NCI-H345 treated with DMSO at 0.1 percent for 48 hours (cell line): ENCODE results near the gene SMIM38.

Experiments
- DNase-seq: peaks from one replicate; lab custom pipeline; 2025; ENCODE audit not compliant: unreplicated experiment; lab: John Stamatoyannopoulos, UW

SMIM38 gene

GRCh38 chr11:69155302-69156234 is at the start of gene SMIM38:
TSS of gene SMIM38 (plus strand) at chr11:69155935. CDS start at chr11:69157847, 1,912 bp downstream.
- DNase-seq: no peak

DNA sequence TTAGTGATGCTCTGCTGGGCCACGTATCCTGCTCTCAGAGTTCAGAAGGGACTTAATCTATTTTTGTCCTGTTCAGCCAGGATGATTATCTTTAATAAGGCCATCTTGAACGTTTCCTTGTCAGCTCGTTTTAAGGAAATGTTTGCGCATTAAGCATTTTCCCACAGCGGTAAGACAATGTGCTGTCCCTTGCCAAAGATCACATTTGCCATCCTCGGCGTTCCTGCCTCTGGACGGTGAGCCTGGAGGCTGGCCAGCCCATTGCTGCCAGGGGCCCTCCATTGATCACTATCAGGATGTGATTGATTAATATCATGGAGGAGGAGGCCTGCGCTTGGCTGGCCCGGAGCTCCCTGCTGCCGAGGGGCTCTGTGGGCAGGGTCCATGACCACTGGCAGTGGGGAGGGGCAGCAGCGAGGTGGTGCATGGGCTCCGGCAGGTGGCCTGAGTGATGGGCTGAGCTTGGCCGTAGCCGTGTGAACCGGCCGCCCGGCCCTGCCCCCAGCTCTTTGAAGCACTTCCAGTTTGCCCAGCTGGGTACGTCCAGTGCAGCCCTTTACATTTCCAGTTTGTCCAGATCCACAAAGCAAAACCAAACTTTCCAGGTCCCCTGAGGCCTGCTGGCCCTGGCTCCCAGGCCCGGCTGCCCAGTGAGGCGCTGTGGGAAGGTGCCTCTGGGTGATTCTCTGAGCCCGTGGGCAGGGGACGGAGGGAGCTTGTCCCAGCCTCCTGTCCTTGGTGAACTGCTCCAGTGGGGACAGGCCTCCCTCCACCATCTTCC is 49.5 kb upstream of the SMIM38 start:
- no peak for DNase-seq

GRCh38 chr11:69107413-69107812 is 48.3 kb upstream of the SMIM38 start:
- DNase-seq: no peak

DNA sequence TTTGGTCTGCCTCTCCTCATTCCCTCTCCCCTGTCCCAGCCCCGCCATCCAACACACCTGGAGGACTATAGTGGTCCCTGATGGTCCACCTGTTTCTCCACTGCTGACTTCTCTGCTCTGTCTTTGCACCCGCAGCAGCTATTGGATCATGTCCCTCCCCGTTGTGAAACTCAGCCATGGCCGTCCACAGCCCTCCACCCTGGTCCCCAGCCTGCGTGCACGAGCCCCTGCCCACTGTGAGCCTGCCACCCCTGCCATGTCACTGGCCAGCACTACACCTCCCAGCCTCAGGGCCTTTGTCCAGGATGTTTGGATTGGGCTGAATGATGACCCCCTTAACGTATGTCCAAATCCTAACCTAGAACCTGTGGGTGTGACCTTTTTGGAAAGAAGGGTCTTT is 47.7 kb upstream of the SMIM38 start:
- no peak for DNase-seq

GRCh38 chr11:69108559-69108958 is 47.2 kb upstream of the SMIM38 start:
- no peak for DNase-seq

- no peak for DNase-seq
Measured at GRCh38 chr11:69109101-69109500, 46.6 kb upstream of the SMIM38 start.

GRCh38 chr11:69110451-69110850 is 45.3 kb upstream of the SMIM38 start:
- no peak for DNase-seq

DNA sequence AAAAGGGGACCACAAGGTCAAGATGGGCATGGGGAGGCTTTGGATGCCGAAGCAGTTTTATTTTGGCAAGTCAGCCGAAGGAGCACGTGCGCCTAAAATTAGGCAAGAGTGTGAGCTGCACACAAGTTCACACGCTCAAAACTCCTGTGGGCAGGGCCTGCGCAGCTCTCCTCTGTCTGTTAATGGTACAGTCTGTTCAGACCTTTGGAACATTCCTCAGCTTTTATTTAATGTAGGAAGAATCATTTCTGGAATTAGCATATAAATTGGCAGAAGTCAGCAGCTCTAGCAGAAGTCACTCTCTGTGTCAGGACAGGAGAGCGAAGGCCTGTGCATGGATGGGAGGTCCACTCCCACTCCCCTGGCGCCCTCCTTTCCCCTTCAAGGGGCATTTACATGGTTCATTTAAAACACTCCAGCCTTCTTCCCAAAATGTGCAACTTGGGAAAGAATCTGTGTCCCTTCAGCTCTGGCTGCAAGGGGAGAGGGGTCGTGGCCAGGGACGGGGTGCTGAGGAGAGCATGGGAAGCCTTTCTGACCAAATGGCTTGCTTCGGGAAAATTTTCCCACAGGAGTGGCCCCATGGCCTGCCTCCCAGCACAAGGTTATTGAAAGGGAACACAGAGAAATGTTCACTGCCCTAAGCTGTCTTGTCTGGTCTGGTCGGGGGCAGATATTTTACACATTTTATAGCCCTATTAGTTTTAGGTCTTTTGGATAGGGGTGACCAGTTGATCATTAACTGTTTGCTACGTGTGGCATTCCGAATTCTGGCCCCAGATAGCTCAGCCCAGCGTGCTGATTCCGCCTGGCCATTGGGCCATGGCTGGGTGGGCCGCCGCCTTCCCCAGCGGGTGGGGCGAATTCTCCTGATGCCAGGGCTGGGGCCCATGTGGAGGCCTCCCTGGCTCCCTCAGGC is 43.9 kb upstream of the SMIM38 start:
- DNase-seq: no peak

DNA sequence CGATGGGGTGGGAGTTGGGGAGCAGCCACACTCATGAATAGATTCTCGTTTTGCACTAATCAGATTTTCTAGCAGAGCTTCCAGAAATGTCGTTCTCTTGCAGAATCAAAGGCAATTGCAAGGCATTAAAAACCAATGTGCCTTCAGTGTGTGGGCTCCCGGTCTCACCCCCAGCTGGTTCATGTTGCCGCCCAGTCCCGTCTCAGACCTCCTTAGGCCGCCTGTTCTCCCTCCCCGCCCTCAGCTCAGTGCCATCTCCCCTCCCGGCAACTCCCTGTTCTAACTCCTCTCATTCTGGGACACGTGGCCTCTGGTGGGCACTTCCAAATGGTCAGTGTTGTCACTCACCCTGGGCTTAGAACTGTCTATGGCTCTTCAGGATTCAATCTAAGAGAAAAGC is 42.5 kb upstream of the SMIM38 start:
- DNase-seq: no peak

DNA sequence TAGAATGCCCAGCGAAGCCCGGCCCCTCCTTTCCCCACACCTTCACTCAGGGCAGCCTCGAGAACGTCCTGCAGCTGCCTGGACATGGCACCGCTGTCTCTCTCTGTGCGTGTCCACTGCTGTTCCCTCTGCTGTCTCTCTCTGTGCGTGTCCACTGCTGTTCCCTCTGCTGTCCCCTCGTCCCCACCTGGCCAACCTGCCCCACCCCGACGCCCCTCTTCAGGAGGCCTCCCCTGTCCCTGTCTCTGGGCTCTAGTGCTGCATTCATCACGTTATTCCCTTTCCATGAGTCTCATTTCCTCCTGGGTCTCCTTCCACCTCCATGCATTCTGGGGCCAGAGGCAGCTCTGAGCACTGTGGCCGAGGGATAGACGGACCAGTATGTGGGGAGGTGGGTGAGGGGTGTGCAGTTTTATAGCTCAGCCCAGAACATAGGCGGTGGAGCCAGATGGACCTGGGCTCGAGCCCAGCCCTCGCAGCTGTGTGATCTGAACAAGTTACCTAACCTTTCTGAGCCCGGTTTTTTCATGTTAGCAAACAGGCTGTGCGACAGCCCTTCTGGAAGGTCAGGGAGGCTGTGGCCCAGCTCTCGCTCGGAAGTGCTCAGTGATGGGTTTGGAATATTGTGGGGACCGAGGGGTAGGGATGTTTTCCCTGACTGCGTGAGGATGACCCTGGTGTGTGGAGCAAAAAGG is 41.9 kb upstream of the SMIM38 start:
- no peak for DNase-seq

DNA sequence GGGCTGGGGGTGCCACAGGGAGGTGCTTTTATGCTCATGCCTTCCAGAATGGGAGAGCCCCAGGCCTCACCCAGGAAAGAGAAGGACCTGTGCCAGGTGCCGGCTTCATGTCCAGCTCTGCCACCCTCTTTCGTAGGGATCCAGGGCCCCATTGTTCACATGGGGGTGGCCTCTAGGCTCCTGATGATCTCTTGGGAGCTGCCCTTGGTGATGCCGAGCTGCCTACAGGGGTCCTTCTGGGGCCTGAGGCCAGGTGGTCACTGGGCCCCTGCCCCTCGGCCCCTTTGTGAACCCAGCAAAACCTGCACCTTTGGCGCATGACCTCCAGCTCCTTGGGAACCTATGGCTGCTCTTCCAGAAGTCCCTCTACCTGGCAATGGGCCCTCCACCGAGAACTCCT is 41.4 kb upstream of the SMIM38 start:
- DNase-seq: no peak

DNA sequence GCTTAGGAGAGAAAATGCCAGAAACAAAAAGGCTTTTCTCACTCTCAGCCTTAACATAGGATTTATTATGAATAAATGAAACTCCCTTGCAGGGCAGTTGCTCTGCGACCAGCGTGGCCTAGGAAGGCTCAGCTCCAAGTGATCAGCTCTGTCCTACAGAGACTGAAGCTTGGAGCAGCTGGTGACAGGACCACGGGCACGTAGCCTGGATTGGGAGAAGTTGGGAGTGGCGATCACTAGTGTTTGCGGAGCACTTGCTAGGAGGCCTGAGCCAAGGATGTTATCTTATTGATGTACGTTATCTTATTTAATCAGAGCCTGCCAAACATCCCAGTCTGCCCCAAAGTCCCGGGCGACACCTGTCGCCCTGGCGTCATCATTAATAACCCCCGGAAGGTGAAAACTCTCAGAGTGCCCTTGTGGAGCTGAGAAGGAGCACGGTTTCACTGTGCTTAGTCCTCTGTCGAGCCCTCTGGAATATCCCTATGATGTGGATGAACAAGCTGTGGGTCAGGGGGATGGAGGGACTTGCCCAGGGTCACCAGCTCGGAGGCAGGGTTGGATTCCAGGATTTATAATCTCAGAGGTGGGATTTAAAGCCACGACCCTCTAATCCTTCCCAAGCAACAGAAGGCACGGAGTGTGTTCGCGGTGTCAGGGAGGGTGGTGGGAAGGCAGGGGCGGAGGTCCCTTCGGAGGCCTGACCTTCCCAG is 40.8 kb upstream of the SMIM38 start:
- no peak for DNase-seq

DNA sequence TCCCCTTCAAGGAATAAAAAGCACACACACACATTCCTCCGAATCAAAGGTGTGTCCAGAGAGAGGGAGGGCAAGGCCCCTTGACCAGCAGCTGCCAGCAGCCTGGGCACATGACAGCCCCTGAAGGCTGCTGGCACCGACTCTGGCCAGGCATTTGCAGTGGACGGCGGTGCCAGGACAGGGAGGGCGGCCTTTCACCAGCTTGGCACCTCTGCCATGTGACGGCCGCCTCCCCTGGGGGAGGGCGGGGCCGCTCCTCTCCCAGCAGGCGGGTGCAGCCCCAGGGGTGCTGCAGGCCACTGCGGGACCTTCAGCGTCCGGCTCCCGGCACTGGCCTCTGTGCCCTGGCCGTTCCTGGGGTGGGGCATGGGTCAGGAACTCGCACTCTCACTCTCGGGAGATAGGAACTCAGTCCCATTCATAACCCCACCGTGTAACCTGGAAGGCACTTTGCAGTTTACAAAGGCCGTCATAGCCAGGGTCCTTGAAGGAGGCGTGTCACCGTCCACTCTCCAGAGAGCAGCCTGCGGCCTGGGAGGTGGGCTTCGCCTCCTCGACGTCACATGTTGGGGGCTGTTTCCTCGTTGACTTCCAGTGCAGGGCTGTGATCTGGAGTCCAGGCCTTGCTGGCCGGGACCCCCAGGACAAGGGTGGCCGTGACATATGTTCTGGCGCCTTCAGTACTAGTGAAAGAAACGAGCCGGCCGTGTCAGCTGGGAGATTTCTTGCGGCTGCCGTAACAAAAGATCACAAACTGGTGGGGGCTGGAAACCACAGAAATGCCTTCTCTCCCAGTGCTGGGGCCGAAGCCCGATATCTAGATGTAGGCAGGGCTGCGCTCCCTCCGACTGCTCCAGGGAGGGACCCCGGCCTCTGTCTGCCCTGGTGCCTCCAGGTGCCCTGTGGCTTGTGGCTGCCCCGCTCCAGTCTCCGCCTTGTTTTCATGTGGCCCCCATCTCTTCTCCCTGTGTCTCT is 39.9 kb upstream of the SMIM38 start:
- no peak for DNase-seq

DNA sequence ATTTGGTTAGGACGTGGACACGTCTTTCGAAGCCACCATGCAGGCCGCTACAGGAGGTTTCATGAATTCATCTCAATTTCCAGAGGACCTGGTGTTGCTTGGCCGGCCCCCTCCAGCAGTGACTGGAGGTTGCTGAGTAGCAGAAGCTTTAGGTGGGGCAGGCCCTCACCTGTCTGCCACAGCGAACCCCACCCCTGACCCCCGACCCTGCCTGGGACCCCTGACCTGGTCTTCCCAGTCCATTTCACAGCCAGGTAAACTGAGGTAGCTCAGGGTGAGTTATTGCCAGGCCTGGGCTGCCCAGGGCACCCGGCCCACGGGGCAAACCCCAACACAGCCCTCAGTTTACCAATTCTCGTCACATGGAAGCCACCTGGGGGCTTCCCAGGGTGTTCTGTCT is 39.1 kb upstream of the SMIM38 start:
- no peak for DNase-seq

DNA sequence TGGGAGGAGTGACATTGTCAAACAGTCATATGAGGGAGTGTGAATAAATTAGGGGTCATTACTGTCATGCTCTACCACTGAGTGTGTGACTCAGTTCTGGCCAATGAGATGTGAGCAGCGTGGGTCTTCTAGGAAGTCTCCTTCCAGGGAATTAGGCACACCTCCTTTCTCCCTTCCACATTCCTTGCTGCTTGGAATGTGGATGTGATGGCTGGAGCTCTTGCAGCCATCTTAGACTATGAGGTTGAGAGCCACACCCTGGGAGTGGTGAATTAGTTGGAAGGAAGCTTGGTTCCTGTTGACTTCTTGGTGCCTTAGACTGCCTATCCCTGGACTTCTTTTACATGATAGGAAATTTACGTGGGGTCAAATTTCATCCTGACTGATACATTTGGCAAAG is 36.5 kb upstream of the SMIM38 start:
- no peak for DNase-seq

DNA sequence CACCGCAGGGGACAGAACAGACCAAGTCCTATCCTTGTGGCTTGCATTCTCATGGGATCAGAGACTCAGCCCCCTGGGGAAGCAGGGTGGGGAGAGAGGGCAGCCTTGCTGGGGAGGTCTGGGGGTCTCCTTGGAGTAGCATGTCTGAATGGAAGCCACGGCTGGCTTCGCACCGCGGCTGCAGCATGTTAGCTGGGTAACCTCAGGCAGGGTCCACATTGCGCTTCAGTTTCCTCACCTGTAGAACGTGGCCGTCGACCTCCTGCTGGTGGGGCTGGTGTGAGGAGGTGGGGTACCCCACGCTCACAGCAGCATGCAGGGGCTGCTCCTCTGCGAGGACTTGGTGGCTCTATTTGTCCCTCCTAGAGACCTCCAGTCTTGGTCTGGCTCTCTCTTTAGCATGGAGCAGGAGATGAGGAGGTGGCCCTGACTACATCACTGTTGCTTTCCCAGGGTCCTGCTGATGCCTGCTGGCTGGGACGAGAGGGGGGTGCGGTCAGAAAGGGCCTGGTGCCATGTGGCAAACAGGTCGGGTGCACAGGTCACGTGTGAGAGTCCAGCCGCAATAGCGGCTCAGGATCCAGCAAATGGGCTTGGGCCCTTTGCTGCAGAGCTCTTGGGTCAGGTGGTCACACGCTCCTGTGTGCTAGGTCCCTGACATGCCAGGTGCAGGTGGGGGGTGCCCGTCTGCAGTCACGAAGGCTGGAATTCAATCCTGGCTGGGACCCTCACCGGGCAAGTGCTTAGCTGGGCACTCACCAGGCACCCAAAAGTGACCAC is 35.4 kb upstream of the SMIM38 start:
- DNase-seq: no peak

GRCh38 chr11:69121021-69121420 is 34.7 kb upstream of the SMIM38 start:
- DNase-seq: no peak
